Amygdala (tissue), 56 donors: Measurements from ENCODE around the gene NSG1.

ENCODE experiments used
- DNase-seq, 56 donors: peaks; one replicate each; lab custom pipeline; 2025; lab: John Stamatoyannopoulos, UW

Gene NSG1

GRCh38 chr4:4428966-4429875, 42.3 kb downstream of the NSG1 start:
- peak in 3 of 56 donors; percentile 10 to 37 (median 28) for DNase-seq

DNA sequence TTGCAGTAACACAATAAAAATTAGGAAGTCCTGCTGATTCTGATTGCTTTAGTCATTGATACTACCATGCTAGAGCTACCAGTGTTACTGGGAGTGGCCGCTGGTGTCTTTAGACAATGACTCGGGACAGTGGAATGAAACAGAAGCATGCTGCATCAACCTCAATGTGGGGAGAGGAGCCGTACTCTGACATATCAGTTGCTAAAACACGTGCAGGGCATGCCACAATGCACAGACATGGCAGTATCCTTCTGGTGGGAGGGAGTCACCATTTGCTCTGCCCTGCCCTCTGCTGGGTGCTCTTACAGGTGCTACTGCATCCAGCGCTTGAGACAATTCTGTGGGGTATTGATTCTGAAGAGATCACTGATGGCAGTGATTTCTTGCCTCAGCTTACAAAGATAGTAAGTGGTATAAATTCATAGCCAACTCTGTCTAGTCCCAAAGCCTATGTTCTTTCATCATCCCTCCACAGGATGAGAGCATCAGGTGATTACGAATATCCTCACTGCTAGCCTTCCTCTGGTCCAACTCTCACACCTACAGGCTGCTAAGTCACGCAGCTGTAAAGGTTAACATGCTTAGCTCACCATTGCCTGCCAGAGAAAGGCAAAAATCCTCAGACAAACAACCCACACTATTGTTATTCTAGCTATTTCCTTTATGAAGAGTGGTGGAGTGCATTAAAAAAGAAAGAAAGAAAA, 43.7 kb downstream of the NSG1 start:
- peak in 8 of 56 donors; percentile 8 to 46 (median 22) for DNase-seq

DNA sequence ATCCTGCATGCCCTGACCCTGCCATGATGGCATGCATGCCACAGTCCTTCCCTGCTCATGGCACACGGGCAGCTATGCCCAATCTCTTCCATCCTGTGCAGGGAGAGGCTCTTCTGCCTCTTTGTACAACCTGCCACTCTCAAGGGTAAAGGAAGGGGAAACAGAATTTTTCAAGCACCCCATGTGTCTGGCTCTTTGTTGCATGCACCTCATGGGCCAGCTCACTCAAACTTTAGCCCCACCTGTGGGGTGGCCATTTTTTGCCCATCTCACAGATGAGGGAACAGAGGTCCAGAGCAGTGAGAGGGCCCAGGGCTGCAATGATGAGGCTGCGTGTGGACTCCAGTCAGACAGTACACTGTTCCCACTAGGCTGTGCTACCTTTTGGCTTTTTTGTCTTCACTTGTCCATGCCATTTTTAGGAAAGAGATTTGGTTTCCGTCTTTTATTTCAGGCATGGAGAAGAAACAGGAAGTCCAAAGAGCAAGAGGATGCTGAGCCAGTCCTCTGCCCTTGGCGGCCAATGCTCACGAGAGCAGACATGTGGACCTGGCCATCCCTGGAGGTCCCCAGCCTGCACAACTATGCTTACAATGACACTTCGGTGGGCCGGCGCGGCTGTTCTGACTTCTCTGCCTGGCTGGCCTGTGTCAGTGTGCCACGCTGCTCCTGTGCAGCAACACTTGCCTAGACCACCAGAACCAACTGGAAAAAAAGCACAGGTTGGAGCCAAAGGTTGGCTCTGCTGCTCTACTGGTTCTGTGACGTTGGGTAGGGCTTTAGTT, 45.6 kb downstream of the NSG1 start:
- no peak for DNase-seq

- DNase-seq = no peak
These were observed 47.0 kb downstream of the NSG1 start for GRCh38 chr4:4433941-4434340.

DNA sequence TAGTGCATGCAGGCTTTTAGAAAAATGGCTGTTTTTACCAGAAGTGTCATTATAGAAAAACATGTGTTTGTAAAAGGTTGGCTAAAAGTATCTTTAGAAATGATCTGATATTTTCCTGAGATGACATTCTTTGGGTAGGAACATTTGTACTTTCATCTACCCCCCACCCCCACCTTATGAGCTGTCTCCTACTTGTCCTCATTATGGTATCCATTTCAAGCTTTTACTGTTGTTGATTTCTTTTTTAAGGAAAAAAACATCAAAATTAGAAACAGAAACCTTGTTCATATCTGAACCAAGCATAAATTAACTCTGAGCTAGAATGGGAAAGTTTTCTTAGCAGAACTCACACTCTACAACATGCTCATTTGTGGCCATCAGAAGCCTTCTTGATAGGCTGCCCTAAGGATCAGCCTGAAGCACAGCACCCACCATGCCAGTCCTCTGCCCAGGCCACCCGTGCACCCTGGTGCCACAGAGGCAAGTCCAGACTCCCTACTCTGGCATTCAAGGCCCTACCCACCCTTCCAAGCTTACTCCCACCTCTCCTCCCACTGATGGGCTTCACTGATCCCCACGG, 49.4 kb downstream of the NSG1 start:
- no peak for DNase-seq

- DNase-seq = no peak
These were observed 51.0 kb downstream of the NSG1 start for GRCh38 chr4:4437798-4438470.

- DNase-seq = no peak
These were observed 52.0 kb downstream of the NSG1 start for GRCh38 chr4:4438891-4439290.

DNA sequence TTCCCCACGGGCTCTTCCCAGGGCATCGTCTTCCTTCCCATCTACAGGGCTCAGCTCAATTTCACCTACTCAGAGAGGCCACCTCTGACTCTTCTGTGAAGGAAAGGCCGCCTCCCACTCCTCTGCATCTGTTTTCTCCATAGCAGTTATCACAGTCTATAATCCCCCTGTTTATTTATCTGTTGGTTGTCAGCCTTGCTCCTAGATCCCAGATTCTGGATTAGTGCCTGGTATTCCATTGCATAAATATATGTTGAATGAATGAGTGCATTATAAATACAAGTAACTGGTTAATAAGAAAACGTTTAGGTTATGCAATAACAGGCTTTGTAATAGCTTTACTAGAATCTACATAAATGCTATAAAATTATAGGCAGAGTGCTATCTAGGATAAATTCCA, 52.9 kb downstream of the NSG1 start:
- no peak for DNase-seq

DNA sequence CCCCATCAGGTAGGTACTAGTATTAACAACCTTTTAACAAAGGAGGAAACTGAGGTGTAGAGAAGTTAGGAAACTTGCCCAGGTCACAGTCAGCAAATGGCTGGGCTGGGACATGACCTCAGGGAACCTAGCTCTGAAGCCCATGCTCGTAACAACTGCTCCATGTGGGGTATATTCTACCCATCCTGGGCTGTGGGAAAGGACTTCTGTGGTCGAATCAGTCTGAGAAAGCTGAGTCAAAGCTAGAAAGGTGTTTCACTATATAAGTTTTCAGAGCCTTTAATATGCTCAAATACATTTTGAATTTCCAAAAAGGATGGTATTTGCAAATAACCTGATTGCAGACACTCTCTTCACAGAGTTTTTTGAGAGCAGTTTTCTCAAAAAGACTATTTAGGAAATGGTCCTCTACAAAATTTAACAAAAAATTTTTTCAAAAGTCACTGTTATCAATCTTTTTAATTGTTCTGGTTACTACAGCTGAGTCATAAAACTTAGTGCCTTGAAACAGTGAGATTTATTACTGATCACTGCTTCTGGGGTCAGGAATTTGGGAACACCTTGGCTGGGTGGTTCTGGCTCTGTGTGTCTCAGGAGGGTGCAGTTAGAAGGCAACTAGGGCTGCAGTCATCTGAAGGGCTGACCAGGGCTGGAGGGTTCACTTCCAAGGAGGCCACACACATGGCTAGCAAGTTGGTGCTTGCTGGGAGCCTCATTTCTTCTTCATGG, 53.6 kb downstream of the NSG1 start:
- DNase-seq = no peak

DNA sequence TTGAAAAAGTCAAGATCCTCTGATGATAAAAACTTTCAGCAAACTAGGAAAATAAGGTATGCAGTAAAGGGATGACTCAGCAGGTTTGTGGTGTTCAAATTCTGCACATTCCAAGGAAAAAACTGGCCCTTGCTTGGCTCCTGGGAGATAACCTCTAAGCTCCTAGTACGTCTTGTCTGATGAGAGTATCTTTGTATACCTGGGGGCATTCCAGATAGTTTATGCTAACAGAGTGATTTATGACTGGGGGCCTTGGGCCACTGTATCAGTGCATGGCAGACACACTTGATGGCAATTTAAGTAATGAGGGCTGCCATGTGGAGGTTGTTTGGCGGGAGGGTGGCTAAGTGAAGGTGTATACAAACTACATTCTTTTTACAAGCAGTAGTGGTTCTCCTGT, 56.9 kb downstream of the NSG1 start:
- no peak for DNase-seq

GRCh38 chr4:4446434-4446833, 59.5 kb downstream of the NSG1 start:
- DNase-seq = no peak

DNA sequence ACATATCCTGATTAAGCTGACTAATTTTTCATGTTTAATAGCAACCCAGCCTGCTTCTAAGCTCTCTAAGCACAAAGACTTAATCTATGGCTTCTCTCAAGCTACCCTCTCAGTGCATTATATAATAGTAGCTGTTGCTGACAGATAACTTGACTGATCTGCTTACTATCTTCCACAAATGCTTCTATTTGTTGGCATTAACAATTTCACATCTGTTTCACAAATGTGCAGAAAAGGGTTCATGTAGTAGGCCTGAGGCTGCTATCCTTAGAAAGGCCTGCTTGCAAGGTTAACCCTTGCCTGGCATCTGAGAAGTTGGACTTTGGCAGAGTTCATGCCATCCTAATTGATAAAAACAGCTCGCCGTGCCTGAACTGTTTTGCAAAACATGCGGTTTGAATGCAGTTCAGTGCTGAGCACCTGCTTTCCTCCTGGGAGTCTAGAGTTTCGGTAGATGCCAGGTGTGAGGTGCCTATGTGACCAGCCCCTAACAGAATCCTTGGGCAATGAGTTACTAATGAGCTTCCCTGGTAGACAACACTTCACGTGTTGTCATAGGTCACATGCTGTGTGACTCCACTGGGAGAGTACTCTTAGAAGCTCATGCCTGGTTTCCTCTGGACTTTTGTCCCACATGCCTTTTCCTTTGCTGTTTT, 68.4 kb downstream of the NSG1 start:
- no peak for DNase-seq

DNA sequence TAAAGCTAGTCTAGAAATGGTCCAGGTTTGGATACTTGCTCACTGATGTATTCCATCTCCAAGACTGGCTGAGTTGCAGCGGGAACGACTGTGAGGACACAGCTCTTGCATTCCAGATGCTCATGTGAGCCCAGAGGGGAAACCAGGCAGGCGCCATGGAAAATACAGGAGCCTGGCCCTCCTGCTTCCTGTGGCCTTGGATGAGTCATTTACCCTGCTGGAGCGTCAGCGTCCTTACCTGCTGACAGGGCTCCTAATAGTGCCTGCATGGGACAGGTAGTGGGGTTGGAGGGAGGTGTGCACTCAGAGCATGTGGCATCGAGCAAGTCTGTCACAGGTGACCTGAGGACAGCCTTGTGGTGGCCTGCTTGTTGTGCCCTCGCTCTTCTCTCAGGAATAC, 69.4 kb downstream of the NSG1 start:
- DNase-seq = no peak

- DNase-seq = no peak
These were observed 70.1 kb downstream of the NSG1 start for GRCh38 chr4:4456816-4457578.

DNA sequence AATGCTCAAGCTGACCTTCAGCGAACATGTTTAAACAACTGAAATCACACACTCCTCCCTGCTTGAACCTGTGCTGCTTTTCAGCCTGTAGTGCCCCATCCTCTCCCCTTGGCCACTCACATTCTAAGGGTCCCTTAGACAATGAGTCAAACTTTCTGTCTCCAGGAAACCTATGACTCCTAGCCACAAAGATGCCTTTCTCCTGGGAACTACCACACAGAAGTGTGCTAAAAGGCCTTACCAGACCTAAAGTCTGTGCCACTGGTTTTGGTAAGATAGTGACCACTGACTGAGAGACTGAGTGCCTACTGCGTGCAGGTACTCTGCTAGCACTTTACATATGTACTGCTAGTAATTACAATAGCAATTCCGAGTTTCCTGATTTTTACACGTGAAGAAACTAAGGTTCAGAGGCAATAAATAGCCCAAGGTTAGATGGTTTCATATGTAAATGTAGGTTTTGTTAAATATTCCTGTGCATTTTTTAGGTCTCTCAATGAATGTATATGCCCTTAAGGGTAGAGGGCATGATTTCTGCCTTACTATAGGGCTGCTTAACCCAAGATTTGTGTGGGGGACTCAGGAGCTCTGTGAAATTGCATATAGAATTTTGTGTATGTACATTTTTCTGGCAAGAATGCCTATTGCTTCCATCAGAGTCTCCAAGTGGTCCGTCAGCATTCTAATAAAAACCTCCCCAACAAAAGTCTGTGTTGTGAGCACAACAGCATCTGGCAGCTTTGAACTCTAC, 71.1 kb downstream of the NSG1 start:
- DNase-seq = no peak

GRCh38 chr4:4459181-4459580, 72.3 kb downstream of the NSG1 start:
- DNase-seq = no peak

DNA sequence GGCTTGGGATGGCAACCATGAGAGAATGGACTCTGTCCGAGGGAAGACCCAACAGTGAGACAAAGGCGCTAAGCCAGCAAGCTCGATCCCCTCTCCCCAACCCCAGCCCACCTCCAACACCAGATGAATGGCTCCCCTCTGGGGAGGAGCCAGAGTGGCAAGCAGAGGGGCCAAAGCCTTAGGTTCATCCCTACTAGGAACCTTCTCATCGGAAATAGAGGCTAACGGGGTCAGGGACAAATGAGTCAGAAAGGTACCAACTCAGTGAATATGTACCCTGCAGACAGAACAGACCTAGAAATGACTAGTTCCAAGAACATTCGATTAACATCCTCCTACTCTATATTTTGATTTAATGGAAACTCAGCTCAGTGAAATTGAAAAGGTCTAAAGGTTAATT, 73.9 kb downstream of the NSG1 start:
- DNase-seq = no peak
